Adipocyte (in vitro differentiated cells): ENCODE measurements around the gene TPRA1.

ENCODE experiments used
- DNase-seq: peaks from one replicate; pipeline ENCODE4 v3.0.0-alpha.2; 2015; ENCODE audit warnings: low read depth
- H3K27me3 ChIP-seq: replicated peaks from 2 replicates; pipeline ENCODE4 v1.7.0; 2013; ENCODE audit warnings: mild to moderate bottlenecking, low read length, moderate library complexity; ENCODE audit not compliant: control insufficient read depth, insufficient read depth
- H3K36me3 ChIP-seq: 2 replicates; pipeline ENCODE4 v1.7.0; 2013; ENCODE audit warnings: low read length, mild to moderate bottlenecking, moderate library complexity; ENCODE audit not compliant: control insufficient read depth, insufficient read depth, severe bottlenecking
- H3K4me1 ChIP-seq: 2 replicates; pipeline ENCODE4 v1.7.0; 2013; ENCODE audit warnings: mild to moderate bottlenecking, low read length, moderate library complexity; ENCODE audit not compliant: control insufficient read depth, insufficient read depth
- H3K4me3 ChIP-seq: 2 replicates; pipeline ENCODE4 v1.7.0; 2013; ENCODE audit warnings: mild to moderate bottlenecking, low read length, moderate library complexity
- H3K9ac ChIP-seq: 2 replicates; pipeline ENCODE4 v1.7.0; 2013; ENCODE audit warnings: mild to moderate bottlenecking, low read length, moderate library complexity
- H3K9me3 ChIP-seq: 2 replicates; pipeline ENCODE4 v1.7.0; 2013; ENCODE audit warnings: mild to moderate bottlenecking, low read length, moderate library complexity; ENCODE audit not compliant: control insufficient read depth

The TPRA1 gene

GRCh38 chr3:127585813-127586413, 4.6 kb downstream of the TPRA1 start:
- no peaks in the 10 kb centered on the region for H3K36me3 ChIP-seq
- DNase-seq, result no peak
- no peaks in the 10 kb centered on the region for H3K27me3 ChIP-seq
- H3K9me3 ChIP-seq, result no peaks in the 10 kb centered on the region
- peaks cover 45% of the 10 kb centered on the region for H3K4me1 ChIP-seq
- H3K4me3 ChIP-seq, result no peak overlapping the region
- H3K9ac ChIP-seq, result no peak overlapping the region

GRCh38 chr3:127585163-127585812, 5.2 kb downstream of the TPRA1 start:
- H3K4me3 ChIP-seq, result no peak overlapping the region
- H3K9me3 ChIP-seq, result no peaks in the 10 kb centered on the region
- H3K4me1 ChIP-seq, result peaks cover 45% of the 10 kb centered on the region
- H3K36me3 ChIP-seq, result peaks cover 5% of the 10 kb centered on the region
- no peak overlapping the region for H3K9ac ChIP-seq
- DNase-seq, result peak; percentile 12
- no peaks in the 10 kb centered on the region for H3K27me3 ChIP-seq

GRCh38 chr3:127584734-127585133, 5.8 kb downstream of the TPRA1 start:
- Histone ChIP-seq H3K36me3 (peaks cover 5% of the 10 kb centered on the region), H3K9me3 (no peaks in the 10 kb centered on the region), H3K27me3 (no peaks in the 10 kb centered on the region), H3K4me3 (no peak overlapping the region), H3K9ac (no peak overlapping the region), H3K4me1 (peaks cover 45% of the 10 kb centered on the region)
- no peak for DNase-seq

GRCh38 chr3:127580327-127581060, 10.0 kb downstream of the TPRA1 start:
- H3K9ac ChIP-seq, result no peak overlapping the region
- H3K9me3 ChIP-seq, result no peaks in the 10 kb centered on the region
- no peaks in the 10 kb centered on the region for H3K27me3 ChIP-seq
- no peak overlapping the region for H3K4me3 ChIP-seq
- peaks cover 12% of the 10 kb centered on the region for H3K4me1 ChIP-seq
- peaks cover 45% of the 10 kb centered on the region for H3K36me3 ChIP-seq
- DNase-seq, result no peak

- Histone ChIP-seq H3K9me3 (no peaks in the 10 kb centered on the region), H3K4me1 (peaks cover 5% of the 10 kb centered on the region), H3K27me3 (no peaks in the 10 kb centered on the region), H3K36me3 (peaks cover 56% of the 10 kb centered on the region), H3K4me3 (no peak overlapping the region), H3K9ac (no peak overlapping the region)
- DNase-seq, result no peak
Measured at GRCh38 chr3:127578802-127579201, 11.7 kb downstream of the TPRA1 start.

- Histone ChIP-seq H3K4me3 (no peak overlapping the region), H3K9me3 (no peaks in the 10 kb centered on the region), H3K4me1 (peaks cover 6% of the 10 kb centered on the region), H3K27me3 (no peaks in the 10 kb centered on the region), H3K9ac (no peak overlapping the region), H3K36me3 (peaks cover 62% of the 10 kb centered on the region)
- no peak for DNase-seq
Measured at GRCh38 chr3:127578168-127578567, 12.4 kb downstream of the TPRA1 start.

GRCh38 chr3:127577448-127577847, 13.1 kb downstream of the TPRA1 start:
- Histone ChIP-seq H3K9me3 (no peaks in the 10 kb centered on the region), H3K9ac (no peak overlapping the region), H3K4me1 (peaks cover 6% of the 10 kb centered on the region), H3K4me3 (no peak overlapping the region), H3K36me3 (peaks cover 69% of the 10 kb centered on the region), H3K27me3 (no peaks in the 10 kb centered on the region)
- DNase-seq, result no peak

GRCh38 chr3:127574880-127575878, 15.4 kb downstream of the TPRA1 start:
- H3K4me1 ChIP-seq, result peaks cover 6% of the 10 kb centered on the region
- no peak overlapping the region for H3K4me3 ChIP-seq
- DNase-seq, result peak; percentile 90
- H3K9ac ChIP-seq, result no peak overlapping the region
- H3K27me3 ChIP-seq, result no peaks in the 10 kb centered on the region
- peaks cover 88% of the 10 kb centered on the region for H3K36me3 ChIP-seq
- H3K9me3 ChIP-seq, result no peaks in the 10 kb centered on the region

- H3K9ac ChIP-seq, result no peak overlapping the region
- no peak for DNase-seq
- no peaks in the 10 kb centered on the region for H3K27me3 ChIP-seq
- peaks cover 6% of the 10 kb centered on the region for H3K4me1 ChIP-seq
- peaks cover 81% of the 10 kb centered on the region for H3K36me3 ChIP-seq
- H3K4me3 ChIP-seq, result no peak overlapping the region
- no peaks in the 10 kb centered on the region for H3K9me3 ChIP-seq
Measured at GRCh38 chr3:127573912-127574311, 16.6 kb downstream of the TPRA1 start.

GRCh38 chr3:127573401-127573800, 17.1 kb downstream of the TPRA1 start:
- no peaks in the 10 kb centered on the region for H3K9me3 ChIP-seq
- no peaks in the 10 kb centered on the region for H3K27me3 ChIP-seq
- peaks cover 6% of the 10 kb centered on the region for H3K4me1 ChIP-seq
- H3K9ac ChIP-seq, result no peak overlapping the region
- DNase-seq, result no peak
- no peak overlapping the region for H3K4me3 ChIP-seq
- peaks cover 75% of the 10 kb centered on the region for H3K36me3 ChIP-seq

GRCh38 chr3:127572735-127573134, 17.8 kb downstream of the TPRA1 start:
- Histone ChIP-seq H3K4me3 (no peak overlapping the region), H3K9me3 (no peaks in the 10 kb centered on the region), H3K27me3 (no peaks in the 10 kb centered on the region), H3K36me3 (peaks cover 69% of the 10 kb centered on the region), H3K9ac (no peak overlapping the region), H3K4me1 (peaks cover 6% of the 10 kb centered on the region)
- no peak for DNase-seq
